ENCODE data around the gene CARD6. TPM values are rescaled to one million over a fixed set of nuclear protein-coding genes. Genes with fewer than 3 reads are reported as not detected.

The CARD6 gene
- total RNA-seq, 1 donor from 2014 or later, result not detected

DNA sequence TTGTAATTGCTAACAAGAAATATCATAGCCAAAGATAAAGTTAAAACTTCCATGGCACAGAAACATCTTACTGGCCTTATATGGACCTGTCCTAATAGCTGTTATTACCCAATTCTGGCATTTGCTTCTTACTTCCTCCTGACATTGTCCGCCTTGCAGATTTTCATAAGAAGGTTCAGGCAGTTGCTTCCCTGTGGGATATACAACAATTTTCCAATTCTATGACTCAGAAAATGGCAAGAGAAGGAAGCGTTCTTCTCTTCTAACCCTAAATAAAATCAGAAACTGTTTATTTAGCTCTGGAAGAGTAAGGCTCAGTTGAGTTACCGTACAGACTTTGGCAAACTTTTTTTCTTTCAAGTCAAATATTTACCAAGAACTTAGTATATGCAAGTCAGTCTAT, 44.7 kb upstream of the CARD6 start:
- peaks cover 17% of the 10 kb centered on the region for H3K4me1 Mint-ChIP-seq
- Histone ChIP-seq H3K79me2 (ENCODE audit: low read depth) (peaks cover 61% of the 10 kb centered on the region), H3K4me1 (peaks cover 13% of the 10 kb centered on the region), H3F3A (ENCODE audit: low read depth) (peaks cover 21% of the 10 kb centered on the region), H3K9me3 (ENCODE audit: low read depth) (no peaks in the 10 kb centered on the region), H2AFZ (replicated peaks) (no peak overlapping the region), H4K20me1 (ENCODE audit: low read depth) (peaks cover 41% of the 10 kb centered on the region), H3K4me2 (peak overlapping the region; percentile 89), H3K9ac (no peak overlapping the region), H3K4me3 (peak overlapping the region; percentile 81), H3K27ac (no peak overlapping the region), H3K36me3 (no peaks in the 10 kb centered on the region), H3K27me3 (peaks cover 11% of the 10 kb centered on the region)
- peaks cover 25% of the 10 kb centered on the region for H3K36me3 Mint-ChIP-seq
- DNase-seq (ENCODE audit: low spot score), result no peak
- no peak overlapping the region for H3K27ac Mint-ChIP-seq
- peaks cover 12% of the 10 kb centered on the region for H3K9me3 Mint-ChIP-seq
- peaks cover 5% of the 10 kb centered on the region for H3K27me3 Mint-ChIP-seq (ENCODE audit: insufficient read depth, low read depth)
- no peak for TF ChIP-seq EZH2 (IDR thresholded peaks at IDR 0.05)
- TF ChIP-seq, protein P1, sequence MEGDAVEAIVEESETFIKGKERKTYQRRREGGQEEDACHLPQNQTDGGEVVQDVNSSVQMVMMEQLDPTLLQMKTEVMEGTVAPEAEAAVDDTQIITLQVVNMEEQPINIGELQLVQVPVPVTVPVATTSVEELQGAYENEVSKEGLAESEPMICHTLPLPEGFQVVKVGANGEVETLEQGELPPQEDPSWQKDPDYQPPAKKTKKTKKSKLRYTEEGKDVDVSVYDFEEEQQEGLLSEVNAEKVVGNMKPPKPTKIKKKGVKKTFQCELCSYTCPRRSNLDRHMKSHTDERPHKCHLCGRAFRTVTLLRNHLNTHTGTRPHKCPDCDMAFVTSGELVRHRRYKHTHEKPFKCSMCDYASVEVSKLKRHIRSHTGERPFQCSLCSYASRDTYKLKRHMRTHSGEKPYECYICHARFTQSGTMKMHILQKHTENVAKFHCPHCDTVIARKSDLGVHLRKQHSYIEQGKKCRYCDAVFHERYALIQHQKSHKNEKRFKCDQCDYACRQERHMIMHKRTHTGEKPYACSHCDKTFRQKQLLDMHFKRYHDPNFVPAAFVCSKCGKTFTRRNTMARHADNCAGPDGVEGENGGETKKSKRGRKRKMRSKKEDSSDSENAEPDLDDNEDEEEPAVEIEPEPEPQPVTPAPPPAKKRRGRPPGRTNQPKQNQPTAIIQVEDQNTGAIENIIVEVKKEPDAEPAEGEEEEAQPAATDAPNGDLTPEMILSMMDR (IDR thresholded peaks at IDR 0.05), result no peak
- TF ChIP-seq EZH2phosphoT487 (IDR thresholded peaks at IDR 0.05), result no peak
- H3K4me3 Mint-ChIP-seq, result peak overlapping the region; percentile 79

DNA sequence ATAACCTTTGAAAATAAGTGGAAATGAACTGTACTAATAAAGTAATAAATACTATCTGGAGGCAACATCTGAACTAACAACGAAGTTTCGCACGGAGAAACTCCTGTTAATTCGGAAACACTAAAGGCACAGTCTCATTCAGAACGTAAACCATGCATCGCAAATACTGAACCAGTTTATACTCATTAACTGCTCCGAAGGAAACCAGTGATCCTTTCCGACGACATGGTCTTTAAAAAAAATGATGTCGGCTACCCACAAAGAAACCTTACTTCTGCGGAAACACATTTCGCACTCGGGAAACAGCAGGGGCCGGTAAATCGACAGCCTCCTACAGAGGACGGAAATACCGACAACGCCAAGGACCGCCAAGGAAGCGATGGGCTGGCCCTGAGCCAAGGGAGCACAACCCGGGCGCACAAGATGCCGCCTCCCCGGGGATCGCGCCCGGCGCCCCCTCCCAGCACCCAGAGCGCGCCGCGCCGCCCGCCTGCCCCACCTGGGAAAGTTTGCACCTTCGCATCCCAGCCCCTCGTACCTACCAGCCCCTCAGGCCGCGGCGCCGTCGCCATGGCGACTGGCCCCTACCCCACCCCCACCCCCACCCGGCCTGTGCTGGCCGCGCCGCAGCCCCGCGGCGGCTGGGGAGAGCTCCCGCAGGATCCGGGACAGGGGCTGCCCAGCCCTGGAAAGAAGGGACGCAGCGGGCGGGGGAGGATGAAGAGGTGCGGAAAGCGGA, 43.7 kb upstream of the CARD6 start:
- peak overlapping the region; percentile 89 for H3K4me2 ChIP-seq
- H4K20me1 ChIP-seq (ENCODE audit: low read depth), result peaks cover 32% of the 10 kb centered on the region
- peaks cover 11% of the 10 kb centered on the region for H3K27me3 ChIP-seq
- no peak for TF ChIP-seq EZH2 (IDR thresholded peaks at IDR 0.05)
- TF ChIP-seq, protein P1 (IDR thresholded peaks at IDR 0.05), result no peak
- peak overlapping the region; percentile 94 for H3K4me3 Mint-ChIP-seq
- peak; percentile 89 for DNase-seq (ENCODE audit: low spot score)
- H3K27ac Mint-ChIP-seq, result no peak overlapping the region
- H3K4me1 Mint-ChIP-seq, result peaks cover 21% of the 10 kb centered on the region
- peaks cover 24% of the 10 kb centered on the region for H3F3A ChIP-seq (ENCODE audit: low read depth)
- no peaks in the 10 kb centered on the region for H3K9me3 ChIP-seq (ENCODE audit: low read depth)
- H3K79me2 ChIP-seq (ENCODE audit: low read depth), result peaks cover 52% of the 10 kb centered on the region
- peak overlapping the region; percentile 54 for H3K9ac ChIP-seq
- peak overlapping the region; percentile 88 for H3K27ac ChIP-seq
- H3K36me3 ChIP-seq, result no peaks in the 10 kb centered on the region
- H3K27me3 Mint-ChIP-seq (ENCODE audit: insufficient read depth, low read depth), result peaks cover 5% of the 10 kb centered on the region
- peak overlapping the region; percentile 78 for H2AFZ ChIP-seq (replicated peaks)
- peaks cover 17% of the 10 kb centered on the region for H3K4me1 ChIP-seq
- H3K36me3 Mint-ChIP-seq, result peaks cover 27% of the 10 kb centered on the region
- H3K4me3 ChIP-seq, result peak overlapping the region; percentile 81
- peaks cover 12% of the 10 kb centered on the region for H3K9me3 Mint-ChIP-seq

DNA sequence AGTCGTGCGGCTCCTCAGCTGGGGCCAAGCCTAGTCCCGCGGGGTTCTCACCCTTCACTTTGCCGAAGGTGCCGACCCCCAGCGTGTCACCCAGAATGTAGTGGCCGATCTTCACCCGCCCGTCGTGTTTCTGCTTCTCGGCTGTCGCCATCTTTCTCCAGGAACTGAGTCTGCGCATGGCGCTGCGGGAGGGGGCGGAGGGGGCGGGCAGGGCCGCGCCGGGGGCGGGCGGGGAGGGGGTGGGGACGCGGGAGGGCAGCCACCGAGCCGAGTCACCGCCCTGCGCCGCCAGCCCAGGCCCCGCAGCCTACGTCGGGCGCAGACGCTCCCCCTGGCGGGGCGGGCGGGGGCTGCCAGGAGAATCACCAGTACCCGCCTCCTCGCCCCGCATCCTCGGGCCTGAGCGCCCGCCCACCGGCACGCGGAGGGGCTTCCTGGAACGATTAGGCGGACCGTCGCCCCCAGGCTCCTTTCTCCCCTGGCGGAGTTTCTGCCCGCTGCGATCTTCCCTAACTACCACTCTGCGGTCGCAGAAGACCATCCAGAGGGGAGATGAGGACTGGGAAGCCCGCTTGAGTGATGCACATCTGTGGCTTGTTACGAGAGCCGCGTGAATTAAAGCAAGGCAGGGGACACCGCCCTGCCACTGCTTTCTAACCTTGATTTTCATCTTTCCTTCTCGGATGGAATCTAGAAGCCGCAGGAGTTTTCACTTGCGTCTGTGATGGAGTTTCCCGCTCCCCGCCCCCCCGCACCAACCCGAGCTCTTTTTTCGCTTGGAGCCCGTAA, 43.0 kb upstream of the CARD6 start, which contains the start of gene PRKAA1:
PRKAA1 (minus strand) TSS at position 363 of the 789 bp plus-strand sequence; CDS start at position 178, 185 bp downstream.
- Histone ChIP-seq H3F3A (ENCODE audit: low read depth) (peaks cover 24% of the 10 kb centered on the region), H2AFZ (replicated peaks) (peak within 1 kb of the TSS; percentile 98), H3K4me2 (peak within 1 kb of the TSS; percentile 93), H3K79me2 (ENCODE audit: low read depth) (peaks cover 44% of the 10 kb centered on the region), H4K20me1 (ENCODE audit: low read depth) (peaks cover 27% of the 10 kb centered on the region), H3K27ac (peak within 1 kb of the TSS; percentile 88), H3K4me3 (peak within 1 kb of the TSS; percentile 81), H3K27me3 (peaks cover 11% of the 10 kb centered on the region), H3K36me3 (no peaks in the 10 kb centered on the region), H3K9me3 (ENCODE audit: low read depth) (no peaks in the 10 kb centered on the region), H3K9ac (peak within 1 kb of the TSS; percentile 54), H3K4me1 (peaks cover 17% of the 10 kb centered on the region)
- DNase-seq (ENCODE audit: low spot score), result peak; percentile 96
- Mint-ChIP-seq H3K36me3 (peaks cover 25% of the 10 kb centered on the region), H3K9me3 (peaks cover 9% of the 10 kb centered on the region), H3K27ac (peak within 1 kb of the TSS; percentile 99), H3K4me3 (peak within 1 kb of the TSS; percentile 94), H3K4me1 (peaks cover 21% of the 10 kb centered on the region), H3K27me3 (ENCODE audit: insufficient read depth, low read depth) (peaks cover 5% of the 10 kb centered on the region)
- TF ChIP-seq, protein P1 (IDR thresholded peaks at IDR 0.05), result peak; percentile 63
- no peak for TF ChIP-seq EZH2phosphoT487 (IDR thresholded peaks at IDR 0.05)
